ENCODE results near the gene ADPRS. TPM values are rescaled to one million over a fixed set of nuclear protein-coding genes. Genes with fewer than 3 reads are reported as not detected.

ADPRS gene
- total and polyA plus RNA-seq, 8 donors = 1.8 to 27.5 (median 14.6) TPM

- H3K27ac ChIP-seq = peak overlapping the region in 4 of 5 donors; percentile 64 to 83 (median 72)
- no peaks in the 10 kb centered on the region for H3K27me3 ChIP-seq
- intact Hi-C loops (cut with DNase I; ENCODE audit: low total_unique reads) = no loop called here
- H3K4me1 ChIP-seq = peaks cover 16 to 48% (median 30%) of the 10 kb centered on the region in 4 donors
- no peaks in the 10 kb centered on the region for H3K9me3 ChIP-seq
- 68 to 74% (median 72%) methylated on average over 5 of the region's 5 CpGs for WGBS, 5 donors
- TF ChIP-seq POLR2AphosphoS5 (IDR thresholded peaks at IDR 0.05) (no peak), CTCF (IDR thresholded peaks at IDR 0.05) (no peak), EP300 (IDR thresholded peaks at IDR 0.05) (no peak), POLR2A (IDR thresholded peaks at IDR 0.05) (no peak)
- H3K36me3 ChIP-seq = no peaks in the 10 kb centered on the region
- no peak overlapping the region for H3K4me3 ChIP-seq
- DNase-seq = no peak
Observed at GRCh38 chr1:36114371-36114770, 25.7 kb downstream of the ADPRS start.

GRCh38 chr1:36115200-36115669 is 26.5 kb downstream of the ADPRS start:
- H3K27me3 ChIP-seq = no peaks in the 10 kb centered on the region
- no peaks in the 10 kb centered on the region for H3K36me3 ChIP-seq
- peak; percentile 61 to 67 for DNase-seq
- H3K4me1 ChIP-seq = peaks cover 16 to 57% (median 33%) of the 10 kb centered on the region in 4 donors
- H3K9me3 ChIP-seq = no peaks in the 10 kb centered on the region
- no peak overlapping the region for H3K4me3 ChIP-seq
- intact Hi-C loops (cut with DNase I; ENCODE audit: low total_unique reads) = no loop called here
- H3K27ac ChIP-seq = peak overlapping the region; percentile 15 to 83 (median 71)
- 22 to 60% (median 34%) methylated on average over 9 to 18 of the region's 18 CpGs for WGBS, 5 donors
- TF ChIP-seq POLR2A (IDR thresholded peaks at IDR 0.05) (no peak), POLR2AphosphoS5 (IDR thresholded peaks at IDR 0.05) (no peak), CTCF (IDR thresholded peaks at IDR 0.05) (no peak), EP300 (IDR thresholded peaks at IDR 0.05) (no peak)

- Histone ChIP-seq H3K4me3 (no peak overlapping the region), H3K4me1 (peaks cover 16 to 59% (median 34%) of the 10 kb centered on the region in 4 donors), H3K36me3 (no peaks in the 10 kb centered on the region), H3K27me3 (no peaks in the 10 kb centered on the region), H3K9me3 (no peaks in the 10 kb centered on the region), H3K27ac (peak overlapping the region in 4 of 5 donors; percentile 64 to 83 (median 72))
- TF ChIP-seq EP300 (IDR thresholded peaks at IDR 0.05) = no peak
- no peak for TF ChIP-seq CTCF (IDR thresholded peaks at IDR 0.05)
- no peak for TF ChIP-seq POLR2A (IDR thresholded peaks at IDR 0.05)
- TF ChIP-seq POLR2AphosphoS5 (IDR thresholded peaks at IDR 0.05) = no peak
- DNase-seq = no peak
- 67 to 73% (median 69%) methylated on average over 5 of the region's 5 CpGs for WGBS, 5 donors
- intact Hi-C loops (cut with DNase I; ENCODE audit: low total_unique reads) = no loop called here
Observed at GRCh38 chr1:36115931-36116330, 27.2 kb downstream of the ADPRS start.

- no peak for TF ChIP-seq POLR2AphosphoS5 (IDR thresholded peaks at IDR 0.05)
- TF ChIP-seq EP300 (IDR thresholded peaks at IDR 0.05) = no peak
- no peak for TF ChIP-seq CTCF (IDR thresholded peaks at IDR 0.05)
- no peak for TF ChIP-seq POLR2A (IDR thresholded peaks at IDR 0.05)
- intact Hi-C loops (cut with DNase I; ENCODE audit: low total_unique reads) = no loop called here
- 84 to 89% (median 86%) methylated on average over 2 to 5 of the region's 5 CpGs for WGBS, 5 donors
- no peaks in the 10 kb centered on the region for H3K36me3 ChIP-seq
- no peaks in the 10 kb centered on the region for H3K9me3 ChIP-seq
- H3K27me3 ChIP-seq = no peaks in the 10 kb centered on the region
- peak overlapping the region in 3 of 5 donors; percentile 17 to 83 (median 49) for H3K27ac ChIP-seq
- no peak overlapping the region for H3K4me3 ChIP-seq
- peaks cover 16 to 65% (median 34%) of the 10 kb centered on the region in 4 donors for H3K4me1 ChIP-seq
- DNase-seq = no peak
Observed at GRCh38 chr1:36116901-36117300, 28.2 kb downstream of the ADPRS start.
